ENCODE results near the gene MRPS34. TPM values are rescaled to one million over a fixed set of nuclear protein-coding genes. Genes with fewer than 3 reads are reported as not detected.
"Not testable (repeated sequence)": the region's sequence is repeated elsewhere in the genome, so short reads cannot be mapped to it uniquely, and the experiment has no call there.

The MRPS34 gene
- total RNA-seq, 1 experiment from 2014 or later = 132 TPM

GRCh38 chr16:1757714-1758461, 15.0 kb downstream of the MRPS34 start:
- DNase-seq (ENCODE audit: low read depth) = no peak

GRCh38 chr16:1754204-1754603, 18.7 kb downstream of the MRPS34 start:
- DNase-seq (ENCODE audit: low read depth) = no peak

- DNase-seq (ENCODE audit: low read depth) = no peak
These were observed 20.1 kb downstream of the MRPS34 start for GRCh38 chr16:1752853-1753252.

GRCh38 chr16:1751946-1752345, 21.0 kb downstream of the MRPS34 start:
- no peak for DNase-seq (ENCODE audit: low read depth)

- peak; percentile 73 for DNase-seq (ENCODE audit: low read depth)
These were observed 23.5 kb downstream of the MRPS34 start for GRCh38 chr16:1749152-1750117.

GRCh38 chr16:1747934-1748333, 25.0 kb downstream of the MRPS34 start:
- DNase-seq (ENCODE audit: low read depth) = no peak

- peak; percentile 26 for DNase-seq (ENCODE audit: low read depth)
These were observed 26.2 kb downstream of the MRPS34 start for GRCh38 chr16:1746693-1747195.

GRCh38 chr16:1745900-1746692, 26.8 kb downstream of the MRPS34 start:
- DNase-seq (ENCODE audit: low read depth) = peak; percentile 98

GRCh38 chr16:1745181-1745899, 27.6 kb downstream of the MRPS34 start:
- DNase-seq (ENCODE audit: low read depth) = peak; percentile 84

GRCh38 chr16:1744338-1744840, 28.5 kb downstream of the MRPS34 start:
- DNase-seq (ENCODE audit: low read depth) = no peak

- DNase-seq (ENCODE audit: low read depth) = no peak
These were observed 29.3 kb downstream of the MRPS34 start for GRCh38 chr16:1743376-1744337.

- no peak for DNase-seq (ENCODE audit: low read depth)
These were observed 31.3 kb downstream of the MRPS34 start for GRCh38 chr16:1741553-1742165.

GRCh38 chr16:1740781-1741490, 32.0 kb downstream of the MRPS34 start:
- no peak for DNase-seq (ENCODE audit: low read depth)

GRCh38 chr16:1740234-1740633, 32.7 kb downstream of the MRPS34 start:
- no peak for DNase-seq (ENCODE audit: low read depth)

GRCh38 chr16:1734816-1735215, 38.1 kb downstream of the MRPS34 start:
- DNase-seq (ENCODE audit: low read depth) = no peak

- no peak for DNase-seq (ENCODE audit: low read depth)
These were observed 38.8 kb downstream of the MRPS34 start for GRCh38 chr16:1734123-1734522.

- not testable (repeated sequence) for DNase-seq (ENCODE audit: low read depth)
These were observed 40.4 kb downstream of the MRPS34 start for GRCh38 chr16:1732551-1732987.

GRCh38 chr16:1732071-1732470, 40.9 kb downstream of the MRPS34 start:
- no peak for DNase-seq (ENCODE audit: low read depth)
